ENCODE results near the gene LDLRAD3. TPM values are rescaled to one million over a fixed set of nuclear protein-coding genes. Genes with fewer than 3 reads are reported as not detected.

LDLRAD3 gene
- total RNA-seq, 5 donors from 2014 or later (not counting 1 experiment from before 2014, with no cell fraction given) = 0.18 to 0.22 TPM; not detected in 3

GRCh38 chr11:36266767-36267166 lies 322.9 kb downstream of the LDLRAD3 start:
- no peaks in the 10 kb centered on the region for H3K9me3 Mint-ChIP-seq
- Histone ChIP-seq H3K4me3 (ENCODE audit: control insufficient read depth in 1 of 2, extremely low read depth in 1 of 2, low read length in 1 of 2) (no peak overlapping the region), H3K36me3 (ENCODE audit: control insufficient read depth in 2 of 2, extremely low read depth in 1 of 2, insufficient read depth in 1 of 2, low read length in 1 of 2) (peaks cover 3 to 12% of the 10 kb centered on the region in 2 donors), H3K27me3 (replicated peaks in 1 of 2; ENCODE audit: control insufficient read depth in 2 of 2, extremely low read depth in 1 of 2, insufficient read depth in 2 of 2, low read length in 1 of 2) (peaks cover 0 to 18% of the 10 kb centered on the region in 2 experiments), H3K4me1 (ENCODE audit: control insufficient read depth in 1 of 2, extremely low read depth in 1 of 2, insufficient read depth in 2 of 2, low read length in 2 of 2) (peaks cover 0 to 5% of the 10 kb centered on the region in 2 experiments), H3K9me3 (no peaks in the 10 kb centered on the region), H3K27ac (ENCODE audit: low read length) (no peak overlapping the region)
- CTCF ChIA-PET = interaction anchor here (0.7 to 2.5 kb wide), 7 partner anchors 212 to 653 kb away, joined by 3 to 8 read pairs (median 3); no protein-coding TSS in a partner anchor
- peaks cover 6 to 9% of the 10 kb centered on the region in 2 donors for H3K27me3 Mint-ChIP-seq
- H3K36me3 Mint-ChIP-seq = peaks cover 24% of the 10 kb centered on the region
- ATAC-seq (replicated peaks in 1 of 4) = no peak
- no peaks in the 10 kb centered on the region for H3K4me1 Mint-ChIP-seq
- DNase-seq = no peak
- H3K27ac Mint-ChIP-seq = no peak overlapping the region
- POLR2A ChIA-PET = no interaction called here
- no peak overlapping the region for H3K4me3 Mint-ChIP-seq
- WGBS (ENCODE audit: insufficient coverage) = 17% methylated on average over 2 of the region's 5 CpGs

DNA sequence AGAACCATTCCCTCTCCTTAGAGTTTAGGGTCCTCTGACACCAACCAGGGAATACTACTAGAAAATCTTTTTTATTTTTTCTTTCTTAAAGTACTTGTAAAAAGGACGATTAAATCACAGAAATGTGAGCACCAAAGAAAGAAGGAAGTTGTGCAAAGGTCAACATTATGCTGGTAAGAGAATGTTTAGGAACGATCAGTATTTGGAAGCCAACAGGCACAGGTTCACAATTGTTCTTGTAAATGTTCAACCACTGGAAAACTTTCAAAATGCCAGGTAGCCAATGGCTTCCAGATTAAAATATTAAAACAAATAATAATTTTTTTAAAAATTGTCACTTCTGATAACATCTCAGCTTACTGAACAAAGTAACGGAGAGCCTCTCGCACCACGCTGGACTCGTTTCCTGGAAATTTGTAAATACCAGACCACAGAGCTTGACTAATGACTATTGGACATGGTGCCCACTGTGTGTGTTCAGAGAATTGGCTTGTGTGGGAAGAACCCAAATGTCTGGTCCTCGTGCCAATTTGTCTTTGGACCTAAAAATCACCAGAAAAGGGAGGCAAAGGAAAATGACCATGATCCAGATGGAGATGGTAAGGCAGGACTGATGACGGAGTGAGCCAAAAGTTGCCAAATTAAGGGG lies 324.6 kb downstream of the LDLRAD3 start:
- no peak overlapping the region for H3K27ac ChIP-seq (ENCODE audit: low read length)
- CTCF ChIA-PET = interaction anchor here in 1 of 2 donors (1.3 kb wide), 1 partner anchor 652 kb away, joined by 3 read pairs; no protein-coding TSS in a partner anchor
- peaks cover 41% of the 10 kb centered on the region for H3K36me3 Mint-ChIP-seq
- no peaks in the 10 kb centered on the region for H3K4me1 Mint-ChIP-seq
- peaks cover 3 to 27% of the 10 kb centered on the region in 2 donors for H3K36me3 ChIP-seq (ENCODE audit: control insufficient read depth in 2 of 2, extremely low read depth in 1 of 2, insufficient read depth in 1 of 2, low read length in 1 of 2)
- POLR2A ChIA-PET = no interaction called here
- peaks cover 0 to 5% of the 10 kb centered on the region in 2 donors for H3K27me3 Mint-ChIP-seq
- H3K27me3 ChIP-seq (replicated peaks in 1 of 2; ENCODE audit: control insufficient read depth in 2 of 2, extremely low read depth in 1 of 2, insufficient read depth in 2 of 2, low read length in 1 of 2) = peaks cover 0 to 11% of the 10 kb centered on the region in 2 experiments
- H3K4me3 ChIP-seq (ENCODE audit: control insufficient read depth in 1 of 2, extremely low read depth in 1 of 2, low read length in 1 of 2) = no peak overlapping the region
- 78% methylated on average over 6 of the region's 8 CpGs for whole genome bisulfite sequencing (ENCODE audit: insufficient coverage)
- ATAC-seq (replicated peaks in 1 of 4) = no peak
- peaks cover 0 to 5% of the 10 kb centered on the region in 2 experiments for H3K4me1 ChIP-seq (ENCODE audit: control insufficient read depth in 1 of 2, extremely low read depth in 1 of 2, insufficient read depth in 2 of 2, low read length in 2 of 2)
- H3K4me3 Mint-ChIP-seq = no peak overlapping the region
- no peak overlapping the region for H3K27ac Mint-ChIP-seq
- peaks cover 3 to 7% (median 5%) of the 10 kb centered on the region in 3 donors for H3K9me3 Mint-ChIP-seq
- no peaks in the 10 kb centered on the region for H3K9me3 ChIP-seq
- DNase-seq = no peak

DNA sequence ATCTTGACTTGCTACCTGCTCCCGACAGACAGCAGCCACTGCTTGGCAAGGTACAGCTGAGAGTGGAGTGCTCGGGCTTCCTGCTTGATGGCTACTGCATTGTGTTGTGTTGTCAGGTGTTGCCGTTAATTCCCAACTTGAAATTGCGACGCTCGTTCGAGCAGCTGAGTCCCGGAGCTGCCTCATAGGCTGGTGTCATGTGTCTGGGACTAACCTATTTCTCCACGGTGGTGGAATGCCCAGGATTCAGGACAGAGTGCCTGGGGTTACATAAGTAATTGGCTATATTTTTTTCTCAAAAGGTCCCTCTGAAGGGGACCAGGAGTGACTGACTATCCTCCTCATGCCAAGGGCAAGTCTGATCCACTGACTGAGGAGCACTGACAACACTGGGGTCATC lies 326.8 kb downstream of the LDLRAD3 start:
- Histone ChIP-seq H3K4me1 (ENCODE audit: control insufficient read depth in 1 of 2, extremely low read depth in 1 of 2, insufficient read depth in 2 of 2, low read length in 2 of 2) (peaks cover 0 to 5% of the 10 kb centered on the region in 2 experiments), H3K36me3 (ENCODE audit: control insufficient read depth in 2 of 2, extremely low read depth in 1 of 2, insufficient read depth in 1 of 2, low read length in 1 of 2) (peaks cover 11 to 48% of the 10 kb centered on the region in 2 donors), H3K27me3 (replicated peaks in 1 of 2; ENCODE audit: control insufficient read depth in 2 of 2, extremely low read depth in 1 of 2, insufficient read depth in 2 of 2, low read length in 1 of 2) (peaks cover 0 to 10% of the 10 kb centered on the region in 2 experiments), H3K27ac (ENCODE audit: low read length) (no peak overlapping the region), H3K4me3 (ENCODE audit: control insufficient read depth in 1 of 2, extremely low read depth in 1 of 2, low read length in 1 of 2) (no peak overlapping the region), H3K9me3 (no peaks in the 10 kb centered on the region)
- POLR2A ChIA-PET = no interaction called here
- H3K27me3 Mint-ChIP-seq = no peaks in the 10 kb centered on the region
- CTCF ChIA-PET = interaction anchor here in 1 of 2 donors (1.2 kb wide), 1 partner anchor 12 kb away, joined by 4 read pairs; no protein-coding TSS in a partner anchor
- 96% methylated on average over 9 of the region's 9 CpGs for WGBS (ENCODE audit: insufficient coverage)
- H3K36me3 Mint-ChIP-seq = peaks cover 63% of the 10 kb centered on the region
- peaks cover 3 to 7% (median 5%) of the 10 kb centered on the region in 3 donors for H3K9me3 Mint-ChIP-seq
- H3K27ac Mint-ChIP-seq = no peak overlapping the region
- ATAC-seq (replicated peaks in 1 of 4) (no peak), DNase-seq (no peak)
- no peaks in the 10 kb centered on the region for H3K4me1 Mint-ChIP-seq
- H3K4me3 Mint-ChIP-seq = no peak overlapping the region

DNA sequence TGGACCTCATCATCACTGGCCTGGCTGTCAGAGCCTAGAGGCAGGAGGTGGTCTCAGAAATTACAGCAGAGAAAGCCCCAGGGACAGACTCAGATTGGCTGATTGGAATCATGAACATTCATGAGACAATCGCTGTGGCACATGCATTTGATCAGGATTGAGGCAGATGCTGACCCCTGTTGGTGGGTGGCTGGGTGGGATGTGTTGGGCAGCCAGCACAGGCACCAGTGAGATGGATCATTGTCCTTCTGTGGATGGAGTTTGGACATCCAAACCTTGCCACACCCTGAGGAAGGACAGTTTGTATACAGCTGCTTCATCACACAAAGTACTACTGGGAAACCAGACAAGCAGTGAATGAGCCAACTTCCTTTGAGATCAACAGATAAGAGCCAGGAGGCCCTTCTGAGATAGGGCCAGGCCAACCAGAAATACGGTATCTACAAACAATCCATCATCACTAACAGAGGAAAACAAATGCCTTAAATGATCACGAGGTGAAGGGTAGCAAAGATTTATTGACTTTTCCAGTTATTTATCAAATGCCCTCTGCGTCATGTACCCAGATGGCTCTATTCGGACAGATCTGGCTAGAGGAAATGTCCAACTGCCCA lies 328.0 kb downstream of the LDLRAD3 start:
- Mint-ChIP-seq H3K27ac (no peak overlapping the region), H3K9me3 (peaks cover 3 to 7% (median 5%) of the 10 kb centered on the region in 3 donors), H3K4me3 (no peak overlapping the region), H3K36me3 (peaks cover 71% of the 10 kb centered on the region), H3K4me1 (no peaks in the 10 kb centered on the region), H3K27me3 (no peaks in the 10 kb centered on the region)
- Histone ChIP-seq H3K9me3 (no peaks in the 10 kb centered on the region), H3K4me1 (ENCODE audit: control insufficient read depth in 1 of 2, extremely low read depth in 1 of 2, insufficient read depth in 2 of 2, low read length in 2 of 2) (no peaks in the 10 kb centered on the region), H3K27me3 (replicated peaks in 1 of 2; ENCODE audit: control insufficient read depth in 2 of 2, extremely low read depth in 1 of 2, insufficient read depth in 2 of 2, low read length in 1 of 2) (no peaks in the 10 kb centered on the region), H3K4me3 (ENCODE audit: control insufficient read depth in 1 of 2, extremely low read depth in 1 of 2, low read length in 1 of 2) (no peak overlapping the region), H3K36me3 (ENCODE audit: control insufficient read depth in 2 of 2, extremely low read depth in 1 of 2, insufficient read depth in 1 of 2, low read length in 1 of 2) (peaks cover 11 to 58% of the 10 kb centered on the region in 2 donors), H3K27ac (ENCODE audit: low read length) (no peak overlapping the region)
- no CpG with 5 or more reads among the region's 5 CpGs for WGBS (ENCODE audit: insufficient coverage)
- ATAC-seq (replicated peaks in 1 of 4) = no peak
- CTCF ChIA-PET = no interaction called here
- POLR2A ChIA-PET = no interaction called here
- DNase-seq = no peak

DNA sequence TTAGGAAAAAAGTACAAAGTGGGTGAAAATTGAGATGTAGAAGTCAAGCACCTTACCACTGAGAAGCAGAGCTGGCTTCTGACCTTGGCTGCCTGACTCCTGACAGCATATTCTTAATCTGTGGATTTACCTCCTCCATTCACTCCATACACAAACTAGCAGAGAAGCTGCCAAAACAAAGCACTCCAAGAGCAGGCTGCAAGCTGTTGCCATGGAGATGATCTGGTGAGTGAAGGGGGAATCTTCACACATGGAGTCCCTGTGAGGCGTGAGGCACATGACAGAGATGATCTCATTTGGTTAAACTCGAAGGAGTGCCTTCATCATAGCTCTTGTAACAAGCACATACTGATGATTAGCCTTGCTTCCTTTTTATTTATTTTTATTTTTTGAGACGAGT lies 329.2 kb downstream of the LDLRAD3 start:
- Histone ChIP-seq H3K4me3 (ENCODE audit: control insufficient read depth in 1 of 2, extremely low read depth in 1 of 2, low read length in 1 of 2) (no peak overlapping the region), H3K9me3 (no peaks in the 10 kb centered on the region), H3K27me3 (replicated peaks in 1 of 2; ENCODE audit: control insufficient read depth in 2 of 2, extremely low read depth in 1 of 2, insufficient read depth in 2 of 2, low read length in 1 of 2) (no peaks in the 10 kb centered on the region), H3K27ac (ENCODE audit: low read length) (no peak overlapping the region), H3K36me3 (ENCODE audit: control insufficient read depth in 2 of 2, extremely low read depth in 1 of 2, insufficient read depth in 1 of 2, low read length in 1 of 2) (peaks cover 11 to 63% of the 10 kb centered on the region in 2 donors), H3K4me1 (ENCODE audit: control insufficient read depth in 1 of 2, extremely low read depth in 1 of 2, insufficient read depth in 2 of 2, low read length in 2 of 2) (no peaks in the 10 kb centered on the region)
- Mint-ChIP-seq H3K36me3 (peaks cover 79% of the 10 kb centered on the region), H3K27ac (no peak overlapping the region), H3K27me3 (no peaks in the 10 kb centered on the region), H3K4me1 (no peaks in the 10 kb centered on the region), H3K4me3 (no peak overlapping the region), H3K9me3 (peaks cover 3 to 7% (median 5%) of the 10 kb centered on the region in 3 donors)
- ChIA-PET POLR2A (no interaction called here), CTCF (interaction anchor here in 1 of 2 donors (0.5 kb wide), 2 partner anchors 440 to 790 kb away, joined by 3 read pairs; no protein-coding TSS in a partner anchor)
- WGBS (ENCODE audit: insufficient coverage) = 100% methylated on average over 1 of the region's 3 CpGs
- ATAC-seq (replicated peaks in 1 of 4) (no peak), DNase-seq (no peak)

GRCh38 chr11:36274414-36274813 lies 330.6 kb downstream of the LDLRAD3 start:
- no peak overlapping the region for H3K4me3 ChIP-seq (ENCODE audit: control insufficient read depth in 1 of 2, extremely low read depth in 1 of 2, low read length in 1 of 2)
- peaks cover 79% of the 10 kb centered on the region for H3K36me3 Mint-ChIP-seq
- no peak for DNase-seq
- H3K36me3 ChIP-seq (ENCODE audit: control insufficient read depth in 2 of 2, extremely low read depth in 1 of 2, insufficient read depth in 1 of 2, low read length in 1 of 2) = peaks cover 11 to 75% of the 10 kb centered on the region in 2 donors
- ChIA-PET POLR2A (no interaction called here), CTCF (no interaction called here)
- WGBS (ENCODE audit: insufficient coverage) = 92% methylated on average over 2 of the region's 7 CpGs
- no peak overlapping the region for H3K27ac Mint-ChIP-seq
- no peaks in the 10 kb centered on the region for H3K27me3 Mint-ChIP-seq
- H3K27me3 ChIP-seq (replicated peaks in 1 of 2; ENCODE audit: control insufficient read depth in 2 of 2, extremely low read depth in 1 of 2, insufficient read depth in 2 of 2, low read length in 1 of 2) = no peaks in the 10 kb centered on the region
- no peak overlapping the region for H3K27ac ChIP-seq (ENCODE audit: low read length)
- no peaks in the 10 kb centered on the region for H3K9me3 ChIP-seq
- ATAC-seq (replicated peaks in 1 of 4) = no peak
- H3K4me1 Mint-ChIP-seq = no peaks in the 10 kb centered on the region
- no peak overlapping the region for H3K4me3 Mint-ChIP-seq
- H3K9me3 Mint-ChIP-seq = peaks cover 3 to 7% (median 5%) of the 10 kb centered on the region in 3 donors
- H3K4me1 ChIP-seq (ENCODE audit: control insufficient read depth in 1 of 2, extremely low read depth in 1 of 2, insufficient read depth in 2 of 2, low read length in 2 of 2) = no peaks in the 10 kb centered on the region

Measured in T-cell (primary cell).